Ovary (tissue), 9 donors: ENCODE data around the gene MAT2B. TPM values are rescaled to one million over a fixed set of nuclear protein-coding genes. Genes with fewer than 3 reads are reported as not detected.

ENCODE experiments used
- DNase-seq, 5 donors: peaks; one replicate each; pipeline ENCODE4 v3.0.0-alpha.2; 2019 to 2020
- H3K27ac ChIP-seq, 2 donors: fragments of 200-600 bp; one replicate each; pipeline versions ENCODE4 v1.5.1 to v1.8.0; 2019 to 2022
- H3K27me3 ChIP-seq: fragments of 200-600 bp; one replicate; pipeline ENCODE4 v1.8.0; 2022
- H3K36me3 ChIP-seq: fragments of 200-600 bp; sonication (generic); one replicate; pipeline ENCODE4 v1.5.1; 2019
- H3K4me1 ChIP-seq: one replicate; pipeline ENCODE4 v1.8.1; 2013; ENCODE audit warnings: mild to moderate bottlenecking, moderate library complexity; ENCODE audit not compliant: insufficient read depth
- H3K4me3 ChIP-seq: fragments of 200-600 bp; sonication (generic); one replicate; pipeline ENCODE4 v1.5.1; 2017
- H3K9me3 ChIP-seq, 2 donors: fragments of 200-600 bp in 1 of 2; sonication (generic) in 1 of 2; one replicate each; pipeline versions ENCODE4 v1.5.1 to v1.8.1; 2013 to 2019; ENCODE audit warnings: mild to moderate bottlenecking in 1 of 2, moderate library complexity in 1 of 2
- EP300 ChIP-seq: sonication (generic); formaldehyde crosslinking; IDR thresholded peaks from one replicate; pipeline ENCODE4 v1.6.1; 2017; ENCODE audit warnings: antibody characterized with exemption
- POLR2A ChIP-seq: fragments of 450-650 bp; IDR thresholded peaks from one replicate; pipeline ENCODE4 v1.6.1; 2017; ENCODE audit warnings: antibody characterized with exemption, mild to moderate bottlenecking, moderate library complexity
- WGBS, 3 donors: extraction: QIAGEN DNeasy Blood & Tissue Kit in 1 of 3; methylation state at CpG; one replicate each; pipeline versions ENCODE4 v1.1.5 to v1.1.7; 2013 to 2017; 5-methylcytosine and 5-hydroxymethylcytosine counted together
- intact Hi-C, 4 donors: fragments of 100-400 bp; cut with DNase I; formaldehyde crosslinking; loops; one replicate each; pipeline versions ENCODE4 v1.11.0 to v1.15.1; 2022 to 2023
- polyA plus RNA-seq, 2 donors: library from polyadenylated mRNA; stranded (reverse); fragments of 200-250 nt in 1 of 2; fragments of 350-450 nt in 1 of 2; fragmentation: Illumina TruSeq in 1 of 2; extraction: RNeasy Lipid Tissue Mini Kit (QIAGEN cat#74804) in 1 of 2; gene quantifications; one replicate each; pipeline ENCODE4 v1.2.3, GENCODE V29; 2013 to 2014
- total RNA-seq, 7 donors: library from RNA; depleted of rRNA in 2 of 7; stranded (reverse); fragments of >200 nt in 2 of 7; fragmentation: NEBNext Ultra II Directional in 3 of 7; extraction: Animal tissue kit (Norgen Biotek cat#: 25700) in 3 of 7; gene quantifications; one replicate each; pipeline versions ENCODE4 v1.1.0 to v1.2.4, GENCODE V29; 2016 to 2023
- TF ChIP-seq, protein P1 (sequence below), 3 donors: fragments of 450-650 bp in 2 of 3; fragments of 200-600 bp in 1 of 3; IDR thresholded peaks; one replicate each; pipeline versions ENCODE4 v1.5.1 to v1.8.0; 2016 to 2022; ENCODE audit warnings: antibody characterized with exemption in 3 of 3, mild to moderate bottlenecking in 1 of 3
- donor health status: DM: no; HTN: no; CAD: no; lungs with moderate emphysema.
- donor health status: DM: no; HTN: no; CAD: no.
- donor health status: Bipolar disorder and iron deficiency.
- donor health status: DM: yes; HTN: yes; CAD: no.
- donor health status: DM: no; HTN: no; CAD: no.
- donor health status: DM: yes; HTN: yes; CAD: no.

Gene MAT2B
- total and polyA plus RNA-seq, 9 donors: 46.6 to 83.0 (median 57.1) TPM

DNA sequence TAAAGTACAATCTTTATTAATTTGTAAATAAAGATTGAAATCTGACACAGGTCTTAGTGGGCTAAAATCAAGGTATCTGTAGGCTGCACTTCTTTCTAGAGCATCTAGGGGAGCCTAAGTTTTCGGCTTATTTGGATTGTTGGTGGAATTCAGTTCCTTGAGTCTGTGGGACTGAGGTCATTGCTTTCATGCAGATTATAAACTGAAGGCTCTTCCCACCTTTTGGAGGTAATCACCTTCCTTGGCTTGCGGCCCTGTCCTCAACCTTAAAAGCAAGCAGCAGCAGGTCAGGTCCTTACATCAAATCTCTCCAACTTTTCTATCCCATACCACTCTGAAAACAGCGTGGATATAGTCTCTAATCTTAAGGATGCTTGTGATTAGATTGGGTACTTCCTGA lies 25.9 kb downstream of the MAT2B start:
- Histone ChIP-seq H3K27me3 (no peaks in the 10 kb centered on the region), H3K4me1 (peaks cover 8% of the 10 kb centered on the region), H3K27ac (no peak overlapping the region), H3K4me3 (no peak overlapping the region), H3K36me3 (no peaks in the 10 kb centered on the region), H3K9me3 (no peaks in the 10 kb centered on the region)
- no peak for DNase-seq
- no peak for TF ChIP-seq POLR2A
- TF ChIP-seq, protein P1, sequence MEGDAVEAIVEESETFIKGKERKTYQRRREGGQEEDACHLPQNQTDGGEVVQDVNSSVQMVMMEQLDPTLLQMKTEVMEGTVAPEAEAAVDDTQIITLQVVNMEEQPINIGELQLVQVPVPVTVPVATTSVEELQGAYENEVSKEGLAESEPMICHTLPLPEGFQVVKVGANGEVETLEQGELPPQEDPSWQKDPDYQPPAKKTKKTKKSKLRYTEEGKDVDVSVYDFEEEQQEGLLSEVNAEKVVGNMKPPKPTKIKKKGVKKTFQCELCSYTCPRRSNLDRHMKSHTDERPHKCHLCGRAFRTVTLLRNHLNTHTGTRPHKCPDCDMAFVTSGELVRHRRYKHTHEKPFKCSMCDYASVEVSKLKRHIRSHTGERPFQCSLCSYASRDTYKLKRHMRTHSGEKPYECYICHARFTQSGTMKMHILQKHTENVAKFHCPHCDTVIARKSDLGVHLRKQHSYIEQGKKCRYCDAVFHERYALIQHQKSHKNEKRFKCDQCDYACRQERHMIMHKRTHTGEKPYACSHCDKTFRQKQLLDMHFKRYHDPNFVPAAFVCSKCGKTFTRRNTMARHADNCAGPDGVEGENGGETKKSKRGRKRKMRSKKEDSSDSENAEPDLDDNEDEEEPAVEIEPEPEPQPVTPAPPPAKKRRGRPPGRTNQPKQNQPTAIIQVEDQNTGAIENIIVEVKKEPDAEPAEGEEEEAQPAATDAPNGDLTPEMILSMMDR (IDR thresholded peaks at IDR 0.05): no peak
- TF ChIP-seq EP300: no peak
- 83 to 95% (median 91%) methylated on average over 3 of the region's 3 CpGs for WGBS, 3 donors
- intact Hi-C loops: no loop called here

DNA sequence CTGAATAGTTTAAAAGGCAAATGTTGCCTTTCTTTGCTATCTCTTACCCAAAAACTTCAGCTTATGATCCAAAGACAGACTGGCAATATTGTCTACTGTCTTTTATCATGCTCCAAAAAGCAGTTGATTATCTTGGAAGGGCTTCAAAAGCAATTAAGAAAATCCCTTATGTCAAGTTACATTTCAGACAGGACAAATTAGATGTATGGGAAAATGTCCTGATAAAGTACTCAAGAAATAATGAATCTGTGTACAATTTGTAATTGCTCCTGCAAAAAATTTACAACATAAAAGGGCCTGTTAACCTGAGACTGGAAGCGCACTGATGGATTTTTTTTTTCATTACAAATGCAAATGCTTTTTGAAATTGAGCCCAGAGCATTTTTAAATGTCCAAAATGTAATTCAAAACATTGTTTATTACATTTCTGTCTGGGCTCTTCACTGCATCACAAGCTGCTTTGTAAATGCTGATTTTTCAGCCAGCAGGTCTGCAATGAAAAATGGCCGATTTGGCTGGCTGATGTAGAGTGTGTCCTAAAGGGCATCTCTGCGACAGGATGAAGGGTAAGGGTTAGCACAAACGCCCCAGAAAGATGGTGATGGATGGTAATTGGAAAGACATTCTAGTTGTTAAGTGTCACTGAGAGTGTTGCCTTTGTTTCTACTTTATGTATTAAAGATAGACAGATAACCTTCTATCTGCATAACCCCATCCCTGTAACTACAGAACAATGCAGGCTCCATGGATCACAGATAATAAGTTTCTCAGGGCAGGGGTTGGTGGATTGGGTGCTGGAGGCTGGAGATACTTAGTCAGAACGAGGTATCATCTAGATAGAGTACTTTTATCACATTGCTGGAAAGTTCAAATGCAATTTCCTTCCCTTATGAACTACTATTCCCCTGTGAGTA lies 27.0 kb downstream of the MAT2B start:
- TF ChIP-seq POLR2A: no peak
- TF ChIP-seq, protein P1 (IDR thresholded peaks at IDR 0.05): no peak
- no peak for TF ChIP-seq EP300
- Histone ChIP-seq H3K27ac (no peak overlapping the region), H3K4me1 (peaks cover 8% of the 10 kb centered on the region), H3K4me3 (no peak overlapping the region), H3K9me3 (no peaks in the 10 kb centered on the region), H3K27me3 (no peaks in the 10 kb centered on the region), H3K36me3 (no peaks in the 10 kb centered on the region)
- WGBS, 3 donors: 30 to 39% (median 35%) methylated on average over 5 of the region's 5 CpGs
- intact Hi-C loops: no loop called here
- DNase-seq: no peak

DNA sequence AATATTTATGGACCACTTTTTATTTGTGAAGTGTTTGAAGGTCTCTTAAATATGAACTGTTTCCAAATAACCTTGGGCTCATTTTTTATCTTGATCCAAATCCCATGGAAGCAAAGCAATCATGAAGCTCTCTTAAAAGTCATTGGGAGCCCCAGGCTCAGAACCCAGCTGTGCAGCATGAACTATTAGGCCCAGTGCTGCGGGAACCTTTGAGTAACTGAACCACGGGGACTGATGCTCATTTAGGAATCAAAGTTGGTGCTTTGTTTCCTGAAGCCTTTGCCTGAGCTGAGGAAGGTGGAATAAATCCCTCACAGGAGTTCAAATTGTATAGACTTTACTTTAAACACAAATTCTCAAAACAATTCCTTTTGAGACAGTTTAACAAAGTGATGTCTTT lies 27.8 kb downstream of the MAT2B start:
- peaks cover 8% of the 10 kb centered on the region for H3K4me1 ChIP-seq
- H3K36me3 ChIP-seq: no peaks in the 10 kb centered on the region
- 66 to 77% (median 72%) methylated on average over 2 of the region's 2 CpGs for WGBS, 3 donors
- H3K27me3 ChIP-seq: no peaks in the 10 kb centered on the region
- DNase-seq: no peak
- no peak overlapping the region for H3K27ac ChIP-seq
- no peak overlapping the region for H3K4me3 ChIP-seq
- no peak for TF ChIP-seq POLR2A
- TF ChIP-seq, protein P1 (IDR thresholded peaks at IDR 0.05): no peak
- no peak for TF ChIP-seq EP300
- no peaks in the 10 kb centered on the region for H3K9me3 ChIP-seq
- intact Hi-C loops: no loop called here

DNA sequence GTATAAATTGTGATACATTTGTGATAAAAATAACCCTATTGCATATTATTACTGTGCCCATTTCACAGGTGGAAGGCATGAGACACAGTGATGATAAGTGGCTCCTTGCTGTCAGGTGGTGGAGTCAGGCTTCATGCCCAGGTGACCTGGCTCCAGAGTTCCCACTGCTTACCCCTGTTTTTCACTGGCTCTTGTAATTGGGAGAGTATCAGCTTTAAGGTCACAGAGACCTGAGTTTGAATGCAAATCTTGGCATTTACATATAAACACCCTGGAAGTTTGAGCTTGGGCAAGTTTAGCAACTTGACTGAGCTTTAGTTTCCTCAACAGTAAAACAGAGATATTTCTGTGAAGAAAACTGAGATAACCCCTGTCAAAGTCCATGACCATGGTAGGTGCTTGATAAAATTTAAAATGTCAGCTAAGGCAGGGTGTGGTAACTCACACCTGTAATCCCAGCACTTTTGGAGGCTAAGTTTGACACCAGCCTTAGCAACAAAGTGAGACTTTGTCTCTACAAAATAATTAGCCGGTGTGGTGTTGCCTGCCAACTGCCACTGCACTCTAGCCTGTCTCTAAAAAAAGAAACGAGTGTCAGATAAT lies 29.2 kb downstream of the MAT2B start:
- no peaks in the 10 kb centered on the region for H3K27me3 ChIP-seq
- H3K36me3 ChIP-seq: no peaks in the 10 kb centered on the region
- no peaks in the 10 kb centered on the region for H3K9me3 ChIP-seq
- TF ChIP-seq EP300: no peak
- no peak for TF ChIP-seq POLR2A
- TF ChIP-seq, protein P1 (IDR thresholded peaks at IDR 0.05): no peak
- intact Hi-C loops: no loop called here
- no peak for DNase-seq
- H3K4me3 ChIP-seq: no peak overlapping the region
- H3K27ac ChIP-seq: no peak overlapping the region
- 36 to 59% (median 38%) methylated on average over 2 of the region's 2 CpGs for WGBS, 3 donors
- H3K4me1 ChIP-seq: peaks cover 6% of the 10 kb centered on the region
